Measurements from ENCODE around the gene IGIP. TPM values are rescaled to one million over a fixed set of nuclear protein-coding genes. Genes with fewer than 3 reads are reported as not detected.

The IGIP gene
- total and polyA plus RNA-seq, 2 of the 8 experiments (the other 6 are each of a cell fraction or from before 2014, with no cell fraction given): 0.32 to 0.69 TPM

DNA sequence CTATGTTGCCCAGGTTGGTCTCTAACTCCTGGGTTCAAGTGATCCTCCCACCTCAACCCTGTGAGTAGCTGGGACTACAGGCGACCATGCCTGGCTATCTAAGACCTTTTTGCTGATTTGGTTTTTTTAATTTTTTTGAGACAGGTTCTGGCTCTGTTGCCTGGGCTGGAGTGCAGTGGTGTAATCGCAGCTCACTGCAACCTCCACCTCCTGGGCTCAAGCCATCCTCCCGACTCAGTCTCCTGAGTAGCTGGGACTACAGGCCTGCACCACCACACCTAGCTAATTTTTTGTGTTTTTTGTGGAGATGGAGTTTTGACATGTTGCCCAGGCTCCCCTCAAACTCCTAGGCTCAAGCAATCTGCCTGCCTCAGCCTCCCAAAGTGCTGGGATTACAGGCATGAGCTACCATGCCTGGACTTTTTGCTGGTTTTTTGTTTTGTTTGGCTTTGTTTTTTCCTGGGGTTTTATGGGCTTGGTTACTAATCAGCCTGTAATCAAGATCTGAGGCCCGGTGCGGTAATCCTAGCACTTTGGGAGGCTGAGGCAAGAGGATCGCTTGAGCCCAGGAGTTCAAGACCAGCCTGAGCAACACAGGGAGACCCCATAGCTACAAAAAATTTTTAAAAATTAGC lies 52.9 kb downstream of the IGIP start:
- Histone ChIP-seq H3K9ac (replicated peaks in 1 of 4; ENCODE audit: extremely low read depth in 1 of 4, low read depth in 3 of 4, low read length in 3 of 4) (no peak overlapping the region), H3K79me2 (ENCODE audit: control insufficient read depth in 1 of 2, insufficient read depth in 2 of 2, low read length in 2 of 2) (no peaks in the 10 kb centered on the region), H2AK5ac (ENCODE audit: low read depth, low read length) (no peak overlapping the region), H3K27ac (ENCODE audit: low read depth, low read length) (no peak overlapping the region), H3K9me3 (ENCODE audit: insufficient read depth in 2 of 2, low read depth in 1 of 2, low read length in 1 of 2) (no peaks in the 10 kb centered on the region), H3K14ac (ENCODE audit: insufficient read length) (no peak overlapping the region), H3K4me2 (ENCODE audit: insufficient read depth in 1 of 2, low read depth in 2 of 2, low read length in 2 of 2) (no peak overlapping the region), H4K20me1 (replicated peaks in 1 of 2; ENCODE audit: control insufficient read depth in 1 of 2, insufficient read depth in 2 of 2, low read length in 2 of 2) (no peaks in the 10 kb centered on the region), H2AFZ (ENCODE audit: low read length) (no peak overlapping the region), H2BK15ac (ENCODE audit: low read length) (no peak overlapping the region), H3K4me1 (replicated peaks in 1 of 4; ENCODE audit: control insufficient read depth in 3 of 4, insufficient read depth in 4 of 4, low read length in 3 of 4) (peaks cover 5 to 7% (median 6%) of the 10 kb centered on the region in 4 experiments), H3K18ac (ENCODE audit: extremely low read depth, low read length) (no peak overlapping the region), H3K4ac (replicated peaks; ENCODE audit: insufficient read length, low read depth, low read length) (no peak overlapping the region), H4K5ac (ENCODE audit: insufficient read length, low read depth, low read length) (no peak overlapping the region), H3K56ac (replicated peaks; ENCODE audit: insufficient read length, low read depth, low read length) (no peak overlapping the region), H3K79me1 (ENCODE audit: low read depth, low read length) (no peaks in the 10 kb centered on the region), H3K27me3 (replicated peaks in 1 of 4; ENCODE audit: control insufficient read depth in 3 of 4, extremely low read depth in 1 of 4, insufficient read depth in 3 of 4, low read length in 3 of 4) (no peaks in the 10 kb centered on the region), H3K4me3 (ENCODE audit: extremely low read depth in 1 of 4, insufficient read depth in 2 of 4, low read depth in 3 of 4, low read length in 4 of 4) (no peak overlapping the region), H2BK5ac (ENCODE audit: low read depth, low read length) (no peak overlapping the region), H2BK12ac (ENCODE audit: low read depth, low read length) (no peak overlapping the region), H2BK20ac (ENCODE audit: low read length) (no peak overlapping the region), H3K23me2 (ENCODE audit: low read depth, low read length) (peaks cover 7% of the 10 kb centered on the region; the same call in 1 of the 2 replicates), H4K91ac (replicated peaks; ENCODE audit: insufficient read length, low read length) (no peak overlapping the region), H2BK120ac (replicated peaks; ENCODE audit: low read depth, low read length) (no peak overlapping the region), H3K23ac (ENCODE audit: insufficient read length) (no peak overlapping the region), H4K8ac (ENCODE audit: extremely low read depth, insufficient read depth, low read length) (no peak overlapping the region), H3K36me3 (ENCODE audit: control insufficient read depth in 2 of 4, insufficient read depth in 4 of 4, low read length in 3 of 4) (no peaks in the 10 kb centered on the region)
- no peak for FAIRE-seq
- DNase-seq (ENCODE audit: low read depth in 1 of 2, low spot score in 2 of 2): no peak
- 80% methylated on average over 6 of the region's 6 CpGs; no CpG with 5 or more reads in 1 of the 2 experiments for WGBS, 2 experiments (ENCODE audit: extremely low coverage in 1 of 2, insufficient coverage in 1 of 2, insufficient read length in 1 of 2, insufficient replicate concordance in 2 of 2, low coverage in 1 of 2, low lambda C conversion rate in 2 of 2, missing lambda C conversion rate in 1 of 2)
- ChIA-PET CTCF (ENCODE audit: partially characterized antibody) (interaction anchor here (0.7 to 6.1 kb wide), 5 partner anchors 27 to 173 kb away, joined by 3 to 41 read pairs (median 6); partner anchors contain the start of gene NRG2), POLR2A (ENCODE audit: partially characterized antibody) (no interaction called here)
- TF ChIP-seq CTBP2 (IDR thresholded peaks at IDR 0.05; ENCODE audit: borderline replicate concordance, insufficient read depth, insufficient read length, low read length): no peak
- no peak for TF ChIP-seq JUND (IDR thresholded peaks at IDR 0.05; ENCODE audit: low read length)
- TF ChIP-seq TAF1 (IDR thresholded peaks at IDR 0.05; ENCODE audit: low read depth, low read length): no peak
- no peak for TF ChIP-seq CHD1 (IDR thresholded peaks at IDR 0.05; ENCODE audit: low read depth, low read length)
- TF ChIP-seq SIRT6 (IDR thresholded peaks at IDR 0.05; ENCODE audit: low read length): no peak
- no peak for TF ChIP-seq RAD21 (IDR thresholded peaks at IDR 0.05 in 1 of 2, conservative IDR thresholded peaks at IDR 0.05 in 1 of 2; ENCODE audit: low read depth in 2 of 2, low read length in 2 of 2)
- TF ChIP-seq MAFK (IDR thresholded peaks at IDR 0.05; ENCODE audit: low read depth, low read length): no peak
- TF ChIP-seq, protein P1, sequence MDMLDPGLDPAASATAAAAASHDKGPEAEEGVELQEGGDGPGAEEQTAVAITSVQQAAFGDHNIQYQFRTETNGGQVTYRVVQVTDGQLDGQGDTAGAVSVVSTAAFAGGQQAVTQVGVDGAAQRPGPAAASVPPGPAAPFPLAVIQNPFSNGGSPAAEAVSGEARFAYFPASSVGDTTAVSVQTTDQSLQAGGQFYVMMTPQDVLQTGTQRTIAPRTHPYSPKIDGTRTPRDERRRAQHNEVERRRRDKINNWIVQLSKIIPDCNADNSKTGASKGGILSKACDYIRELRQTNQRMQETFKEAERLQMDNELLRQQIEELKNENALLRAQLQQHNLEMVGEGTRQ (IDR thresholded peaks at IDR 0.05; ENCODE audit: low read length): no peak
- no peak for TF ChIP-seq NANOG (IDR thresholded peaks at IDR 0.05; ENCODE audit: insufficient read depth, low read depth, low read length, poor library complexity, severe bottlenecking)
- TF ChIP-seq, protein P2, sequence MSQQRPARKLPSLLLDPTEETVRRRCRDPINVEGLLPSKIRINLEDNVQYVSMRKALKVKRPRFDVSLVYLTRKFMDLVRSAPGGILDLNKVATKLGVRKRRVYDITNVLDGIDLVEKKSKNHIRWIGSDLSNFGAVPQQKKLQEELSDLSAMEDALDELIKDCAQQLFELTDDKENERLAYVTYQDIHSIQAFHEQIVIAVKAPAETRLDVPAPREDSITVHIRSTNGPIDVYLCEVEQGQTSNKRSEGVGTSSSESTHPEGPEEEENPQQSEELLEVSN (IDR thresholded peaks at IDR 0.05): no peak
- TF ChIP-seq, protein P3, sequence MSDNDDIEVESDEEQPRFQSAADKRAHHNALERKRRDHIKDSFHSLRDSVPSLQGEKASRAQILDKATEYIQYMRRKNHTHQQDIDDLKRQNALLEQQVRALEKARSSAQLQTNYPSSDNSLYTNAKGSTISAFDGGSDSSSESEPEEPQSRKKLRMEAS (IDR thresholded peaks at IDR 0.05): no peak

Measured in H1 (cell line).